NCI-H345 treated with DMSO at 0.1 percent for 48 hours (cell line): ENCODE measurements around the gene KIF26A.

Experiments used
- DNase-seq: peaks from one replicate; lab custom pipeline; 2025; ENCODE audit not compliant: unreplicated experiment; lab: John Stamatoyannopoulos, UW

KIF26A gene

DNA sequence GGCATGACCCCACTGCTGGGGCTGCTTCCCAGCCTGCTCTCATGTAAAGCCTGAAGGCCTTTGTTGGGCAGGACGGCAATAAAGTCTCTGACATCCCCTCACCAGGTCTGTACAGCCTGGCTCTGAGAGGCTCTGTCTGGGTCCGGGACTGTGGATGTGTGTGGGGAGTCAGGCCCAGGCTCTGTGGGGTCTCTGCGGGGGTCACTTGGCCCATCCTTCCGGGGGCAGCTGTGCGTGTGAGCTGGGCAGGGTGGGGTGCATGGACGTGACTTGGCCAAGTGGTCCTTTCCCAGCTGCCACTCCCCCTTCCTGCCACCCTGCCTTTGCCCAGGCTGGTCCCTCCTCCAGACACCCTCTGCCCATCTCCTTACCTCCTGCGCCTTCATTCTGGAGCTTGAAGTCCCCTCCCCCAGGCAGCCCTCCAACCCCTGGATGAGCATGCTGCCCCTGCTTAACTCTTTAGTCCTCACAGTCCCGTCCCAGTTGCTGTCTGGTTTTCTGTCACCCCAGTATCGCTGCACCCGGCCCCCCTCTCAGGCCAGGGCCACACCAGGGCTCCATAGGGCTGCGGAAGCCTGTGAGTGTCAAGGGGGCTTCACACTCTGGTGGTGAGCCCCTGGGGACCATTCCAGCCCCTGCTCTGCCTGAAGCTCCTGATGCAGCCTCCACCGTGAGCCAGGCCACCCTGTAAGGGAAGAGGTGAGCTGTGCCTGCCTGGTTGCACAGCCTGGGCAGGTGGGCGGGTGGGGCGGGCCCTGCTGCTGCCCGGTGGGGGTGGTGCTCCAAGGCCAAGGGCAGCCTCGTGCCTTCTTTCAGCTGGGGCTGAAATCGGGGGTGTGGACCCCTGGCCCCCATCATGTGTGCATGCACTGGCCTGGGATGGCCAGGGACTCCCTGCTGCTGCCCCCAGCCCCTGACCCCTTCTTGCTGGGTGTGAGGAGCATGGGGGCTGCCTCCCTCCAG, 25.5 kb upstream of the KIF26A start:
- no peak for DNase-seq

DNA sequence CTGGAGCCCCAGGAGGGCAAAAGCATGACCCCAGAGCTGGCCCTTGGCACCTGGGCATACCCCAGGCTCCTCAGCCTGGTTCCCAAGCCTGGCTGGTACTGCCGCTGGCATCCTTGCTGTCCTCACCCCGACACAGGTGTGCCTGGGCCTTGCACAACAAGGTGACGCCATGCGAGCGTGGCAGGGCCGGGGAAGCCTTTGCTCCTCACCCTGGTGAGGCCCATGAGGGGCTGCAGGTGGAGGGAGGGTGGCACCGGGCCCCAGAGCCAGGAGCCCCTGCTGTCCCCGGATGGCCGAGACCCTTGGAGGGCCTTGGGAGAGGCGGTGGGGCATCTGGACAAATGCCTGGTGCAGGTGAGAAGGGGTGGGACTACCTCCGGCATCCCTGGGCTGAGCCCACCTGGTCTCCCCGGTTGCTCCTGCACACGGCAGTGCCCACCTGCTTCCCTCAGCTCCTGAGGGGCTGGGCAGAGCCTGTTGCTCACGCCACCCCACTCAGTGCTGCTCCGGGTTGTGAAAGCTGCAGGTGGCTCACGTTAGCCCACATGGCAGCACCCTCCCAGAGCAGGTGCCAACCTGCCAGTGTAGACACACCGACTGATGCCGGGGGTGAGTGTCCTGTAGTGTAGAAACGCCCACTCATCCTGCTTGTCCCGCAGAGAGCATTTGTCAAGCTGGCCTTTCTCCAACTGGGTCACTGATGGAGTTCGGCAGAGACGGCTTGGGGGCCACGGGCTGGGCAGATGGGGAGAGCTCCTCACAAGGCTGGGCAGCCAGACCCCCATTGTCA, 24.6 kb upstream of the KIF26A start:
- DNase-seq = no peak

DNA sequence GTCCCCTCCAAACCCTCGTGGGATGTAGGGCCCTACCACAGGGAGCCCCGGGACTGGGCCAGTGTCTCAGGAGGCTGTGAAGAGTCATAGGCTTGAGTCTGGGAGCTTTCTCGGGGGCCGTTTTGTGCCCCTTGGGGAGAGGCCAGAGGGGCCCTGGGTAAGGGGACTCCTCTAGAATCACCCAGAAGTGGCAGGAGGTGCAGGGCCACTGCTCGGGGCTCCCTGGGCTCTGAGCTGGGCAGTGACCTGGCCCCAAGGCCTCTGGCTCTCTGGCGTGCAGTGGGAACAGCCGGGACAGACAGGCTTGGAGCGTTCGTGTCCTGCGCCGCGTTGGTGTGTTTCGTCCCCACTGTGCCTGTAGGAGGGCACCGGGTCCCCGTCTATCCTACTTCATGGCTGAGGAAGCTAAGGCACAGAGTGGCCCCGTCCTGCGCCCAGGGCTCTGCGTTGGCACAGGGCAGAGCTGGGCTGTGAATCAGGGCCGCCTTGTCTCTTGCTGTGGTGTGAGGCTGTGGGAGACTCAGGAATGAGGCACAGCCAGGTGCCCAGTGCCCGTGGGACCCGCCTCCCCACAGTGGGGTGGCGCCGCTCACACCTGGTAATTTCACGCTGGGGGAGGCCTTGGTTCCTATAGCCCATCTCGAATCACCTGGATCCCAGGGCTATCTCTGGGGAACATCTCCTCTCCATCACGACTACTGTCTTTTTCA, 23.8 kb upstream of the KIF26A start:
- DNase-seq = no peak

DNA sequence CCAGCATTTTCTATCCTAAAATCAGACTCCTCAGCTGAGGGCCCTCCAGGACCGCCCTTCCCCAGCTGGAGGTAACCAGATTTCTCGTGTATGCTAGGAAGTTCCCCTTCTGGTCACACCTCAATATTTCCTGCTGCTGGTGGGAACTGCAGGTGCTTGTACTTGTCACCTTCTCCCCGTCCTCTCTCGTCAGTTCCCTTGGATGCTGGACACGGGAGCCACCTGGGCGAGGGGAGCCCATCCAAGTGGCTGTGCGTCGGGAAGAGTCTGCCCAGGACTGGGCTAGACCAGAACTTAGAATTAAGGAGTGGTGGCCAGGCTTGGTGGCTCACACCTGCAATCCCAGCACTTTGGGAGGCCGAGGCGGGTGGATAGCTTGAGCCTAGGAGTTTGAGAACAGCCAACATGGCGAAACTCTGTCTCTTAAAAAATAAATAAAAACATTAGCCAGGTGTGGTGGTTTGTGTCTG, 23.2 kb upstream of the KIF26A start:
- no peak for DNase-seq

DNA sequence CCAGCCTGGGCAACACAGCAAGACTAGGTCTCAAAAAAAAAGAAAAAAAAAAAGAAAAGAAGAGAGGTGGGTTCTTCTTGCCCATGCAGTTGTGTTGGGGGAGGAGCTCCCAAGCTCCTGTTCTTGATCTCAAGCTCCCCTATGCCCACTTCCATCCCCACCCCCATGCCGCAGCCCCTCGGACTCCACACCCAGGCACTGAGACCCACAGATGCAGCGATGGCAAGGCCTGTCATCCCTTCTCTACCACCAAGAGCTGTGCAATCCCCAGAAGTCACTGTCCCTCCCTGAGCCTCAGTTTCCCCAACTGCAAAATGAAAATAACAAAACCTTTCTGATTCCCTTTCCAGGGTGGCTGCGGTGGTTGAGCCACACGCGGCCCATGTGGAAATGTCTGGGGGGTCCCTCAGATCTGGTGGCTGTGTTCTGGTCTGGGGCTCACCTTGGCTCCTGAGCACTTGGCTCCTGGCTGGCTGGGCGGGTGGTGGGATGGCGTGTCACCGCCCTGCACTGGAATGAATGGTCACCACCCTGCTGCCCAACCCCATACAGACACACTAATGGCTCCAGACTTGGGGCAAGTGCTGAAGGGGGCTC, 22.6 kb upstream of the KIF26A start:
- DNase-seq = no peak

DNA sequence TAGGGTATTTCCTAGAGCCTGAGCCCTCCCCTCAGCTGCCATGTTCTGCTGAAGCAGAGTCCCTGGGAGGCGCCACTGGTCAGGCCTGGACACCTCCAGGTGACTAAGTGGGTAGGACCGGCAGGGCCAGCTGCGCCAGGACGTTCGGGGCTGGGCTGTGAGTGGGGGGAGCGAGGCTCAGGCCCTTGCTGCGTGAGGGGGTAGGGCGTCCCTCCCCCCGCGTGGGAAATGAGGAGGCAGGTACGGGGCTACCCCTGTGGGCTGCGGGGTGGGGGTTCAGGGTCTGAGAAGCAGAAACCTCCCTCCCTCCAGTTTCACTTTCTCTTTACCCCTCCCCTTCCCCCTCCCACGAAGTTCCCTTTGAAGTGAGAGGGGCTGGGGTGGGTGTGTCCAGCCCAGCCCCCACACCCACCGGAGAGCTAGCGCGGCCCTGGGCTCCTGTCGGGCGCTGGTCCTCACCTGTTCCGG, 22.1 kb upstream of the KIF26A start:
- DNase-seq = no peak

DNA sequence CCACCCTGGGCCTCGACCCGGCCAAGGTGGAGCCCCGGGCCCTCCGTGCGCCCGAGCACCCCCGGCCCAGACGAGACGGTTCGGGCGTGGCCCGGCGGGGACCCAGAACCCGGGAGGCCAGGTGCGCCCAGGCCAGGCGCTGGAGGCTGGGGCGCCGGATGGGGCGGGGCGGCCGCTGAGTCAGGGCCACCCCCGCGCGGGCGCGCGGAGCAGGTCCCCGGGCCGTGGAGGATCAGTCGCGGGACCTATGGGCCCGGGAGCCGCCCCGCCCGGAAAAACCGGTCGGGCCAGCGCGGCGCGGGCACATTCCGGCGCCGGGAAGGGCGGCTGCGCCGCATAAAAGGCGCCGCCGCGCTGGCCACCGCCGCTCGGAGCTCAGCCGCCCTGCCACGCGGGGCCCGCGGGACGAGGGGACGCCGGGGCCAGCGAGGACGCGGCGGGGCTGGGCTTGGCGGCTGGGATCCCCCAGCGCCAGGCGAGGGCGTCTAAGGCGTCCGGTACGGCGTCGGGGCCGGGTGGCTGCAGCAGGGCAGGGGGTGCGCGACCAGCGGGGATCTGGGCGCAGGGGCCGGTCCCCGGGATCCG, 21.5 kb upstream of the KIF26A start:
- no peak for DNase-seq

DNA sequence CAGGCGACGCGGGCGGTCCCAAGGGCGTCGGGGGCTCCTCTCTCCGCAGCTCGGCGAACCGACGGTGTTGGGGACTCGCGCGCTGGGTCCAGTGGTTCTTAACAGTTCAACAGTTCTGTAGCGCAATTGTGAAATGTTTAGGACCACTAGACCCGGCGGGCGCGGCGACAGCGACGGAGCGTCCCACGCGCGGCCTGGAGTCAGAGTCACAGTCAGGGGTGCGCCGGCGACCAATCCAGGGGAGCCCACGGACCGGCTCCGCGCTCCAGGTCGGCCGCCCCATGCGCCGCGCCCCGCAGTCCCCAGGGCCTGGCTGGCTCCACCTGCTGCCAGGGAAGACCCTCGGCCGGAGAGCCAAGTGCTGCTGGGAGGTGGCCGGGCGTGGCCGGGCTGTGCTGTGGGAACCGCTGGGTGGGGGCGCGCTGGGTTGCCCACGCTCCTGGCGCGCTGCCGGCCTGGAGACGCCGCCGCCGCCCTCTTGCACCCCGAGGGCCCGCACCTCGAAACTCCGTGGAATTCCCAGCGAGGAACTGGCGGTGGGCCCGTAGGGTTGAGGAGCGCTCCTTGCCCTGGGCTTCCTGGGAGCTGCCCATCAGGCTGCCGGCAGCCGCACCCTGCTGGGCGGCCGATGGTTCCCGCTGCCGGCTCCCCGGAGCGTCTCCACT, 20.9 kb upstream of the KIF26A start:
- DNase-seq = no peak

DNA sequence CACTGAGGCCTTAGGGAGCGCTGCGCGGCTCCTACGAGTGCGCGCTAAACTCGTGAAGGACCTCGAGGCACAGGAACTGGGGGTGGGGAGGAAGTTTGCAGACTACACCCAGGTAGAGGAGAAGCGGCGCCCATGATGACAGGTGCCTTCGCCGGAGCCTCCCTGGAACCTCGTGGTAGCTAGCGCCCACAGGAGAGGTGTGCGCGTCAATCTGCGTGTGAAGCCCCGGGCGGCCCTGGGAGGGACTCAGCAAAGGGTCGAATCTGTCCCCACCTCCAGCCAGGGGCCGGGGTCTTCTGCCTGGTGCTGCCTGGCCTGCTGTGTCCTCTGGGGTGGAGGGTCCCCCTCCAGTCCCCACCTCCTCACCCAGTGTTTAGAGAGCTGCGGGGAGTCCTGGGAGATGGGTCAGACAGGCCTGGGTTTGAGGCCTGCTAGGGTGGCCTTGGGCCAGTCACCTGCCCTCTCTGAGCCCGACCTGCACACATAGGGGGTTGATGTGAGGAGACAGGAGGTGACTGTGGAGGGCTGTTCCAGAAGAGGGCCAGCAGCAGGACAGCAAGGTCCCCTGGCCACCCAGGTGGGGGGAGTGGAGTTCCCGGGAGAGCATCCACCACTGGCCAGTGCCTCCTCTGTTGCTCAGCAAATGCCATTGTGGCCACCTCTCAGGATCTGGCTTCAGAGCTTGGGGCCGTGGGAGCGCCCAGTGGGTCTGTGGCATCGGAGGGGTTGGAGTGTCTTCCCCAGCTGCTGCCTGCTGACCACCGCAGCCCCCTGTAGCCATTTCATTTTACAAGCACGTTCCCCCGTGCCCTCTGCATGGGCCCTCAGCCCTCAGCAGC, 20.2 kb upstream of the KIF26A start:
- DNase-seq = no peak

DNA sequence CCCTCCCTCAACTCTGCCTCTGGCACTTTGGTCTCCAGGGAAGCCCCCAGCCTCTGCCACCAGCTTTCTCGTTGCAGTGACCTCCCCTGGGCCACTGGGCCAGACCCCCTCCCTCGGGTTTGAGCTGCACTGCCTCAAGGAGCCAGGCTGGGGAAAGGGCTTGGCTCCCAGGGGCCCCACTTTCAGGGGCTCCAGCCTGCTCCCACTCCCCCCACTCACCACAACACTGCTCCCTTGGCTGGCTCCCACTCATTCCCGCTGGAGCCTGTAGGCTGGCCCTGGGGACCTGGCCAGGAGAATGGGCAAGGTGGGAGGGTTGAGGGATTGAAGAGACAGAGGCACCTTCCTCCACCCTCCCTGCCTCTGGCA, 19.3 kb upstream of the KIF26A start:
- DNase-seq = no peak

DNA sequence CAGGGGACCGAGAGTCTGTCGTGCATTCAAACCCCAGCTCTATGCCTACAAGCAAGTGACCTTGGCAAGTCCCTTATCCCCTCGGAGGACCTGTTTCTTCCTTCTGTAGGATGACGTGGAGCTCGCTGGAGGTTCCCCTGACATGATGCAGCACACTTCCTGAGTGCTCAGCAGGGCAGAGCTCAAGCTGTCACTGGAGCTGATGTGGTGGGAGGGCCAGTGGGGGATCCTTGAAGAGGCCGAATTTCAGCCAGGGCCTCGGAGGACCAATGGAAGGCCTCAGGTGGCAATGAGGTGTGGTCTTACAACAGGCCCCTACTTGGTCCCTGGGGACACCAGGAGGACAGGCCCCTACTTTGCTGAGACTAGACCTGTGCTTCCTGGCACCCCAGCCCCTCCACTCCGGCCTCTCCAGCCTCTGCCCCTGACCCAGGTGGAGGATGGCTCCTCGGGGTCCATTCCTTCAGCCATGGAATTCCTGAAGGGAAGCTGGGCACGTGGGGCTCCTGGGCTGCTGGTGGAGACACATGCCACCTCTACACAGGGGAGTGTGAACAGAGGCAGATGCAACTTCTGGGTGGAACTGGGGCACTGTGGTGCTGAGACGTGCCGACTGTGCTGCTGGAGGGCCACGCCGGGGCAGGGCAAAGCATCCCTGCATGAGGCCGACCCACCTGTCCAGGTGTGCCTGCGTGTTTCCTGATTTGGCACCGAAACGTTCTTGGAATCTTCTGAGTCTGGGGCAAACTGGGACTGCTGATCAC, 18.7 kb upstream of the KIF26A start:
- DNase-seq = no peak

DNA sequence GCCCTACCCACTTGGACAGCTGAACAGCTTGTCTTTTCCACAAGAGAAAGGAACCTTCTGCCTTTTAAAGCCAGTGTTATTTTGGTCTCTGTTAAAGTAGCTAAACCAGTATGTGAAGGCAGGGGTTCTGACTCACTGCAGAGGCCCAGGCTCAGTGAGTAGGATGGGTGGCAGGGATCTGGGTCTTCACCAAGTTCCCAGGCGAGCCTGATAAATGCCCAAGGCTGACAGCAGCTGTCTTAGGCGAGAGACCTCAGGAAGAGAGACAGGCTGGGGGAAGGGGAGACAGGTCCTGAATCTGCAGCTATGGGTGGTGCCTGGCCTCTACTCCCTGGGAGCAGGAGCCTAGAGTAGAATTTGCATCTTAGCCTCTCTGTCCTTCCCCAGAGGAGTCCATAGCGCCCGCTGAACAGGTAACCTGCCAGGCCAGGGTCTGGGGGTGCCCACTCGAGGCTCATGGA, 18.1 kb upstream of the KIF26A start:
- DNase-seq = no peak

DNA sequence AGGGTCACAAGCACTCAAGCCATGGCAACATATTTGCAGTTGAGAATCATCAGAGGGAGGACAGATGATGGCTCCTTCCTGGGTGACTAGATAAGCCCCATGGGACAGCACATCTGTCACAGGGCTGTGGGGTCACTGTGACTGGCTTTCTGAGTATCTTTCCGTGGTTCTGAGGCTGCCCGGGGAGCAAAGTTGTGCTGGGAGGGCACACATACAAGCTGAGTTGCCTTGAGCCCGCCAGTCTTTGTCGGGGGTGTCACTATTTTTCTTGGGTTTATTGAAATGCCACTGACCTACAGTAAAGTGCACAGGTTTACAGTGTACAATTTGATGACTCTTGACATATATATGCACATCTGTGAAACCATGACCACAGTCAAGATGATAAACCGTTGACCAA, 17.2 kb upstream of the KIF26A start:
- DNase-seq = no peak

DNA sequence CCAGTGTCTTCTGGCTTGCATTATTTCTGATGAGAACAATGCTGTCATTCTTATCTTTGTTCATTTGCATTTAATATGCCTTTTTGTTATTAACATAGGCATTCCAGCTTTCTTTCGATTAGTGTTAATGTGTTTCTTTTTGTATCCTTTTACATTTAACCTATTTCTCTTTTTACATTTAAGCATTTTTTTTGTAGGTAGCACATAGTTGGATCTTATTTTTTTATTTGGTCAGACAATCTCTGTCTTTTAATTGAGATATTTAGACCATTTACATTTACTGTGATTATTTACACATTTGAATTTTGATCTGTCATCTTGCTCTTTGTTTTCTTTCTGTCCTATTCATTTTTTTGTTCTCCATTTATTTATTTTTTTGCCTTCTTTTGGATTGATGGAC, 14.5 kb upstream of the KIF26A start:
- DNase-seq = no peak

DNA sequence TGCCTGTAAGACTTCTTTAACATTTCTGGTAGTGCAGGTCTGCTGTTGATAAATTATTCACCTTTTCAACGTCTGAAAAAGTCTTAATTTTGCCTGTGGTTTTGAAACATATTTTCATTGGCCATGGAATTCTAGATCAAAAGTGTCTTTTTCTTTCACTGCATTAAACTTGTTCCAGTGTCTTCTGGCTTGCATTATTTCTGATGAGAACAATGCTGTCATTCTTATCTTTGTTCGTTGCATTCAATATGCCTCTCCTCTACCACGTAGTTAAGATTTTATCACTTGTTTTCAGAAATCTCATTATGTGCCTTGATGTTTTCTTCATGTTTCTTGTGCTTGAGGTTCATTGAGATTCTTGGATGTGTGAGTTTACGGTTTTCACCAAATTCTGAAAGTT, 13.4 kb upstream of the KIF26A start:
- DNase-seq = no peak

DNA sequence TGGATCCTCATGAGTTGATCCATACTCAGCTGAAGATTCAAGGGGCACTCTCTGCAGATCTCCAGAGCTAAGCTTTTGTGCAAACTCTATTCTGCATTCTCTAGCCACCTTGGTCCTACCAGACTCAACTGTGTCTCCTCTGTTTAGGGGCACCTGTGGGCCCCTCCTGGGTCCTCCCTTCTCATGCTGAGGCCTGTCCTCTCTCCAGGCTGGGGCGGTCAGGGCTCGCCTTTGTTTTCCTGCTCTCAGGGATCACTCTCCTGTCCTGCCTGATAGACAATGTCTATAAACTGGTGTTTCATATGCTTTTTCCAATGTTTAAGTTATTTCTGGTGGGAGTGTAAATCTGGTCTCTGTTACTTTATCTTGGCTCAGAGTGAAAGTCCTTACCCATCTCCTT, 11.6 kb upstream of the KIF26A start:
- no peak for DNase-seq

DNA sequence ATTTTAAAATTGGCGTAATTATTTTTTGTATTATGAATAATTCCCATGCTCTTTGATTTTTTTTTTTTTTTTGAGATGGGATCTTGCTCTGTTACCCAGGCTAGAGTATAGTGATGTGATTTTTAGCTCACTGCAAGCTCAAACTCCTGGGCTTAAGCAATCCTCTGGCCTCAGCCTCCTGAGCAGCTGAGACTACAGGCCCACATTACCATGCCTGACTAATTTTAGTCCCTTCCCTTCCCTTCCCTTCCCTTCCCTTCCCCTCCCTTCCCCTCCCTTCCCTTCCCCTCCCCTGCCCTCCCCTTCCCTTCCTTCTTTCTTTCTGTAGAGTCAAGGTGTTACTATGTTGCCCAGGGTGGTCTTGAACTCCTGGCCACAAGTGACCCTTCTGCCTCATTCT, 9.4 kb upstream of the KIF26A start:
- DNase-seq = no peak

DNA sequence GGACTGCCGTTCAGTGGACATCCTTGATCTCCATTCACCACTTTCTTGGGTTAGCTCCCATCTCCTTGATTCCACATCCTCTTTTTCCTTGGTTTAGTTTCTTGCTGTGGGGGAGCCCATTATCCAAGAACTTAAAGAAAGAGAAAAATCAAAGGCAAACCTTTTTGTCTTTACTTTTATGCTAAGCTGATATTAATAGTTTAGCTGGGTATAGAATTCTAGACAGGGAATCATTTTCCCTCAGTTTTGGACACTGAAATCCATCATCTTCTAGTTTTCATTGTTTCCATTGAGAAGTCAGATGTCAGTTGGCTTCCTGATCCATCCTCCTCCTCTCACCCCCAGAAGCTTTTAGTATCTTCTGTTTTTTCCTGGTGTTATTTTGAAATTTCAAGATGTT, 8.8 kb upstream of the KIF26A start:
- DNase-seq = no peak
